ENCODE data around the gene GRIA3.
"Not testable (repeated sequence)": the region's sequence is repeated elsewhere in the genome, so short reads cannot be mapped to it uniquely, and the experiment has no call there.

GRIA3 gene

DNA sequence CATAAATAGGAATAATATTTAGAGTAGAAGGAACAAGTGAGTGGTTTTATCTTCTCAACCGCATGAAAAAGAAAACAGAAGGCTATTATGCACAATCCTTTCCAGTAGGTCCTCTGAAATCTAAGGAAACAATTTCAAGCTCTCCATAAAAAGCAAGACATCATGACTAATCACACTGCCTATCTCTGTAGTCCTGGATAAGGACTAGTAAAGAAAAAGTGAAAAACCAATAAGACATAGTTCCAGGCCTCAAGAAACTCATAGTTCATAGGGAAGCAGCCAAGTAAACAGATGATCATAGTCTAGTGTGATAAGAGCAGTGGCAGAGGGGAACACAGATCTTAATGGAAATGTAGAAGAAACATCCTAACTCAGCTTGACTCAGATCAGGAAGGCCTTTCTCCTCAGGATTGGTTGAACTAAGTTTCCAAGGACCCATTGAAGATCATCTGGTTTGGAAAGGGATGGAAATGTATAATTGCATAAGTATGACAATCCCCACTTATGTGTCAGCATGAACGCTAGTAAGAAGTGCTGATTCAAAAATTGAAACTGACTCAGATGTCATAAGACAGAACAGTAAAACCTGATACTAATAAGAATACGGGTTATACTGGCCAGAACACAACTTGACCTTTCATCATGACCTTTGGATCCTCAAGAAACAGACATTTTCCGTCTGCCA, 155.3 kb downstream of the GRIA3 start:
- no peak for FAIRE-seq
- DNase-seq (ENCODE audit: insufficient read length, low spot score), result no peak

DNA sequence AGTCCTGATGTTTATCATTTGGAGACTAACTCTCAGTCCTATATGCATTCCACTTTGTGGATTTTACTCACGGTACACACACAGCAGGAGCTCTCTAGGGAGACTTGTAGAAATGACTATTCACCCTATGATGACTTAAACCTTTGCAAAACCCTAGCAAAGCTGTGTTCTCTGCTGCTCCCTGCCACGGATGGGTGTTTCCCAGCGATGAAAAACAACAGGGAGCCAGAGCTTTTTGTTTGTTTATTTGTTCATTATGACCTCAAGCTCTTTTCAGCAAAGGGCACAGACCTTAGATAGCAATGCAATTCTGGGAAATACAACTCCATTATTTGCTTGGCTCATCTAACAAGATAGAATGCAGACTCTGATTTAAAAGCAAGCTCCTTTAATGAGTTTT, 156.6 kb downstream of the GRIA3 start:
- DNase-seq (ENCODE audit: insufficient read length, low spot score) (no peak), FAIRE-seq (no peak)

- DNase-seq (ENCODE audit: insufficient read length, low spot score), result no peak
- no peak for FAIRE-seq
Measured at GRCh38 chrX:123348468-123348867, 164.4 kb downstream of the GRIA3 start.

DNA sequence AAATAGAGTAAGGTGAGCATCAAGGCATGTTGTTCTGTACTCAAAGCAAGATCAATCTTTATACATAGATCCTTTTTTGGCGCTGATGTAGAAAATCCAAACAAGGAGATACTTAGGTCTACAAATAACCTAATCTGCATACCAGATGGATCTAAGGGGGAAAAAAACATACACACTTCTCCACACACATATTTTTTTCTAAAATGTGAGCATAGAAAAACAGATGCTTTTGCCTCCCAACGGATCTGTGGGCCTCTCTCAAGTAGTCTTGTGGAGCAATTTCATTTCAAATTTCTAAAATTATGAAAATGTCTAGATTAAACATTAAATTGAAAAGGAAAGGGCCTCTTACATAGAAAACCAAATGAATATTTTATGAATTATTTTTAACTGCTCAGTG, 166.1 kb downstream of the GRIA3 start:
- no peak for FAIRE-seq
- DNase-seq (ENCODE audit: insufficient read length, low spot score), result no peak

GRCh38 chrX:123357941-123358340, 173.9 kb downstream of the GRIA3 start:
- DNase-seq (ENCODE audit: insufficient read length, low spot score) (no peak), FAIRE-seq (no peak)

DNA sequence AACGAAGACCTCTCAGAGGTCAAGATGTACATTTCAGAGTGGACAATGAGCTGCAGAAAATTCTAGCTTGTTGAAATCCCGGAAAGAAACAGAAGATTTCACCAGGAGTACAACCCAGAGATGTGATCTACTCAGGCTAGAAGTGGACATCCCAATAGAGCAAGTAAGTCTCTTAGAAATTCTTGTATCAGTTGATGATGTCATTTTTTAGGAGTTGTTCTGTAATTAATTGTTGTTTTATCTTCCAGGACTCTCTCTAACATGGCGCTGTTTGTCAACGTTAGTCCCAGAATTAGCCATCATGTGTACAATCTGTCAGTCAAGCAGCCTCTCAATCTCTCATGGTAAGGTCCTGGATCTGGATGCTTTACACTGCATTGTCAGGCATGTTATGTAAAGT, 174.4 kb downstream of the GRIA3 start:
- no peak for DNase-seq (ENCODE audit: insufficient read length, low spot score)
- FAIRE-seq, result no peak

DNA sequence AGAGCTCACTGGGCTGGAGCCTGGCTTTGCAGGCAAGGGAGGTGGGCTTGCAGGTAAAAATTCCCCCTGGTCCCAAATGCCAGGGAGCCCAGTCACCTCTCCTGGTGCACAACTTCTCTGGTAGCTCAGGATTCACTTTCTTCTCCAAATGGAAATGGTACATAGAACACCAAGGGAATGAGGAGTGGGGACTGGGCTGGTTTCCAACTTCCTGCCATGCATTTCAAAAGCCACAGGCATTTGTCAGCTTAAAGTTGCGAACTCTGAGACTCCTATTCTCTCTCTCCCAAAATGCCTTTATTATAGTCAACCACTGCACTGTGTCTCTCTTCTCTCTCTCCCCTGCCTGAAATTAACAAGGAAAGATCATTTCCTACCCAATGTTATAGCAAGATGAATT, 177.3 kb downstream of the GRIA3 start:
- DNase-seq (ENCODE audit: insufficient read length, low spot score) (no peak), FAIRE-seq (no peak)

DNA sequence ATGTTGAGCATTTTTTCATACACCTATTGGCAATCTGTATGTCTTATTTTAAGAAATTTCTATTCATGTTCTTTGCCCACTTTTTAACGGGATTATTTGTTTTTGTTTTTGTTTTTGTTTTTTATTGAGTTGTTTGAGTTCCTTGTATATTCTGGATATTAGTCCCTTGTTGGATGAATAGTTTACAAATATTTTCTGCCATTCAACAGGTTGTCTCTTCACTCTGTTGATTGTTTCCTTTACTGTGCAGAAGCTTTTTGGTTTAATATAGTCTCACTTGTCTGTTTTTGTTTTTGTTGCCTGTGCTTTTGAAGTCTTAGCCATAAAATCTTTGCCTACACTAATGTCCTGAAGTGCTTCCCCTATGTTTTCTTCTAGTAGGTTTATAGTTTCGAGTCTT, 202.1 kb downstream of the GRIA3 start:
- not testable (repeated sequence) for FAIRE-seq; DNase-seq (ENCODE audit: insufficient read length, low spot score)

- FAIRE-seq, result no peak
- DNase-seq (ENCODE audit: insufficient read length, low spot score), result no peak
Measured at GRCh38 chrX:123392921-123393320, 208.8 kb downstream of the GRIA3 start.

- no peak for FAIRE-seq
- DNase-seq (ENCODE audit: insufficient read length, low spot score), result no peak
Measured at GRCh38 chrX:123399709-123400108, 215.6 kb downstream of the GRIA3 start.

- no peak for DNase-seq (ENCODE audit: insufficient read length, low spot score)
- no peak for FAIRE-seq
Measured at GRCh38 chrX:123405231-123405630, 221.2 kb downstream of the GRIA3 start.

DNA sequence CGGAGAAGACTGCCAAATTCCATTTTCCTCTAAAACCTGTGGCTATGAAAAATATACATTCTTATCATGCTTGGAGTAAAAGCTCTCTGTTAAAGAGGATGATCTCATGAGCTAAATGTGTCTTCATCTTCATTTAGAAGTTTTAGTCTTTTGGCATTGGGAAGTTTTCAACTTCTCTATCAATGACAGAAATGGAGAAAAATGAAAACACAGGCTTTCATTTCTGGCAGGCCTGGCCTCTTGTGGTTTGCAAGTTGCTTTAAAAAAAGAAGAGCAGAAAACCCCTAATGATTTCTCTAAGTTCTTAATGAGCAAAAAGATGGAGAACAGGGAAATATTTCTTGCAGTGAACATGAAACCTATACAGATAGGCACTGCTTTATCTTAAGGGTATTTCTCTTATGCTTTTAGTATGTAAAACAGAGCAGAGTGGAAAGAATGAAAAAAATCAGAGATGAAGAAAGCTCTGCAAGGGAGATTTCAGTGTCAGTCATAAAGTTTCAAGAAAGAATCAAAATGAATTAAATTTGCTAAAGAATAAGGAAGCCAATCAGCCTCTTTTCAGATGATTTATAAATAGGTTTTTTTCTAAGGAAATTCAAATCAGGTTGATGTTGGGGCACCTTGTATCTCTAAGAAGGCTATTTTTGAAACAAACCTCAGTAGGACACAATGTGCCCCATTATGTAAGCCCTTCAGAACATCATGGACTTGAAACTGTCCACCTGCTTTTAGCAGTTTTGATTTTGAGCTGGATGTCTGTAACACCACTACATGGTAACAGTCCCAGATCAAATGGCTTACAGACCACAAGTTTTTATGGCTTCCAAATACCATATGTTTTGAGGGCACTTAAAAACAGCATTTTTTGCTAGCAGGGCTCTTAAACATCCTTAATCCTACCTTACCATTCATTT, 225.0 kb downstream of the GRIA3 start:
- no peak for FAIRE-seq
- no peak for DNase-seq (ENCODE audit: insufficient read length, low spot score)

DNA sequence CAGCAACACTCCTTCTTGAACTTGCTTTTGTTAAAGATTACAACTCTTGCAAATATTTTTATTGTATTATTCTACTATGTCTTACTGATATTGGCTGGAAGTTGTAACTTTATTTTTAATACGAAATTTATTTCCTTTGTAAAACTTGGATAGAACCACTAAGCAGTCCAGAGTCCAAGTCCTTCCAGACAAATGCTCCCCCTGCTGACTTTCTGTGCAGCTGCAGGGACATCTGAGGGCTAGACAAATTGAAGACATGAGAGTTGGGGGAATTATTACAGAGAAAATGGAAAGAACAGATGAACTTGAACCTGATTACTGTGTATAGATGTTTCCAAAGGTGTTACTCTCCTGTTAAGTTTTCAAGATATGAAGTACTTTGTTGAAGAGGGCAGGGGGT, 238.8 kb downstream of the GRIA3 start:
- no peak for DNase-seq (ENCODE audit: insufficient read length, low spot score)

GRCh38 chrX:123424546-123424945, 240.5 kb downstream of the GRIA3 start:
- no peak for FAIRE-seq
- no peak for DNase-seq (ENCODE audit: insufficient read length, low spot score)

More for the DNA sequence above, 238.8 kb downstream of the GRIA3 start:
- FAIRE-seq, result no peak

GRCh38 chrX:123425471-123425870, 241.4 kb downstream of the GRIA3 start:
- FAIRE-seq (no peak), DNase-seq (ENCODE audit: insufficient read length, low spot score) (no peak)

- FAIRE-seq, result no peak
- no peak for DNase-seq (ENCODE audit: insufficient read length, low spot score)
Measured at GRCh38 chrX:123425904-123426303, 241.8 kb downstream of the GRIA3 start.

DNA sequence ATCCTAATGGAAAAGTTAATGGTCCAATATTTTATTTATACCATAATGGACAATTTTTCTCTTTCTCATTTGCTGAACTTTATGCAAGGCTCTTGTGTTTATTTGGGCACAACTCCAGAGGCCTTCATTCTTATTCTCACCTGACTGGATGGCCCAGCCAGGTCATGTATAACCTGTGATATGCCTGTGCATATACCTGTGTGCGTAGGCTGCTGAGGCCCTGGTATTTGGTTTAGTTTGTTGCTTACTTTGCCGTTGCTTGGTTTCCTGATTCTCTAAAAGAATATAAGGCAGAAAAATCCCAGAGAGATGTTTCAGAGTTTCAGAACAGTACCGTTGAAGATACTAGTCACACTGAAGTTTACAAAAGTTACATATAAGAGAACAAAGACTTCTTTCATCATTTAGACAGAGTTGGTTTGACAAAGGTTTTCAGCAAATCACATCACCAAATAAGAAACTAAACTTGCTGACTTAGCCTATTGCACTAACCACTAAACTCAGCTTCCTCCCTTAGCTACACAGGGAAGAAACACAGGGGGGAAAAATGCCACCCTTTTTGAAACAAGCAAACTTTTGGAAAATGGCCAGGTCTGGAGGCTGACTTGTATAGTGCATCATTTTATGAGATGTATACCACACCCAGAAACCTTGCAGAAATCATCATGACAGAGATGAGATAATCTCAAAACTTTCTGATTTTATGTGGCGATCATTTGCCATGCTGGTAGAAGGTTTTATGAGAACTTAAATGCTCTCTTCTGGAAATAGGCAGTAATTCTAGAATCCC, 248.5 kb downstream of the GRIA3 start:
- no peak for FAIRE-seq
- DNase-seq (ENCODE audit: insufficient read length, low spot score), result no peak

GRCh38 chrX:123436512-123437136, 252.5 kb downstream of the GRIA3 start:
- DNase-seq (ENCODE audit: insufficient read length, low spot score), result no peak
- FAIRE-seq, result no peak

- DNase-seq (ENCODE audit: insufficient read length, low spot score); FAIRE-seq: not testable (repeated sequence)
Measured at GRCh38 chrX:123439926-123440325, 255.8 kb downstream of the GRIA3 start.

- FAIRE-seq (no peak), DNase-seq (ENCODE audit: insufficient read length, low spot score) (no peak)
Measured at GRCh38 chrX:123442764-123443163, 258.7 kb downstream of the GRIA3 start.

DNA sequence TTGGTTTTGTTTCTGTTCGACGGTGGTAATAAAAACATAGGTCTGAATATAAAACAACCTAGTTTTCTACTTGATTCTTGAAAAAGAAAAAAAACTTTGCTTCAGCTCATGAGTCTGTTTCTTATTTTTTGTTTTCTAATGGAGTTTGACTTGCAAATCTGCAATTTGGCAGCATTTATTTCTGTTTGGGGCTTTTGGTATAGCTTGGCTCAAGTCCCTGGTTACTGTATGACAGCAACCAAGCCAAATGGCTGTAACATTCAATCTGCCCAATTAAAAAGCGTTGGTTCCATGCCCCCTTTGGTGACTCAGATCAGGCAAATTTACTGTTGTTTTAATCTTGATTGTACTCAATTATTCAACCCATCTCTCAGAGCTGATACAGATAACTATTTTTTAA, 263.4 kb downstream of the GRIA3 start:
- DNase-seq (ENCODE audit: insufficient read length, low spot score) (no peak), FAIRE-seq (no peak)

Measured in HTR-8/SVneo (cell line).